Keratinocyte (primary cell): ENCODE results near the gene KRT37.

Experiments
- CTCF ChIP-seq, 3 experiments: IDR thresholded peaks in 1 of 3; conservative IDR thresholded peaks in 1 of 3; optimal IDR thresholded peaks in 1 of 3; 2 replicates in 2 of 3; 3 replicates in 1 of 3; pipeline versions ENCODE3 to v1.5.1; 2011; ENCODE audit warnings: low read length in 3 of 3, mild to moderate bottlenecking in 3 of 3, moderate library complexity in 2 of 3, control low read depth in 1 of 3, inconsistent platforms in 1 of 3; ENCODE audit not compliant: insufficient read depth in 2 of 3; ENCODE audit errors: extremely low read depth in 1 of 3
- EZH2 ChIP-seq: IDR thresholded peaks from one replicate; pipeline ENCODE4 v1.6.1; 2012; ENCODE audit warnings: inconsistent platforms, mild to moderate bottlenecking, low read length, moderate library complexity

- TF ChIP-seq CTCF (optimal IDR thresholded peaks at IDR 0.05 in 1 of 3, IDR thresholded peaks at IDR 0.05 in 1 of 3, conservative IDR thresholded peaks at IDR 0.05 in 1 of 3; ENCODE audit: extremely low read depth in 1 of 3, insufficient read depth in 2 of 3, low read length in 3 of 3) (no peak), EZH2 (no peak)
Observed at GRCh38 chr17:41466988-41467387, 42.6 kb upstream of the KRT37 start, which contains the start of gene KRT32.
